ENCODE measurements around the gene SLC34A2. TPM values are rescaled to one million over a fixed set of nuclear protein-coding genes. Genes with fewer than 3 reads are reported as not detected.
"Not testable (repeated sequence)": the region's sequence is repeated elsewhere in the genome, so short reads cannot be mapped to it uniquely, and the experiment has no call there.

The SLC34A2 gene, protein sequence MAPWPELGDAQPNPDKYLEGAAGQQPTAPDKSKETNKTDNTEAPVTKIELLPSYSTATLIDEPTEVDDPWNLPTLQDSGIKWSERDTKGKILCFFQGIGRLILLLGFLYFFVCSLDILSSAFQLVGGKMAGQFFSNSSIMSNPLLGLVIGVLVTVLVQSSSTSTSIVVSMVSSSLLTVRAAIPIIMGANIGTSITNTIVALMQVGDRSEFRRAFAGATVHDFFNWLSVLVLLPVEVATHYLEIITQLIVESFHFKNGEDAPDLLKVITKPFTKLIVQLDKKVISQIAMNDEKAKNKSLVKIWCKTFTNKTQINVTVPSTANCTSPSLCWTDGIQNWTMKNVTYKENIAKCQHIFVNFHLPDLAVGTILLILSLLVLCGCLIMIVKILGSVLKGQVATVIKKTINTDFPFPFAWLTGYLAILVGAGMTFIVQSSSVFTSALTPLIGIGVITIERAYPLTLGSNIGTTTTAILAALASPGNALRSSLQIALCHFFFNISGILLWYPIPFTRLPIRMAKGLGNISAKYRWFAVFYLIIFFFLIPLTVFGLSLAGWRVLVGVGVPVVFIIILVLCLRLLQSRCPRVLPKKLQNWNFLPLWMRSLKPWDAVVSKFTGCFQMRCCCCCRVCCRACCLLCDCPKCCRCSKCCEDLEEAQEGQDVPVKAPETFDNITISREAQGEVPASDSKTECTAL
- total RNA-seq: 0.07 TPM
- long read RNA-seq: 0 reads

DNA sequence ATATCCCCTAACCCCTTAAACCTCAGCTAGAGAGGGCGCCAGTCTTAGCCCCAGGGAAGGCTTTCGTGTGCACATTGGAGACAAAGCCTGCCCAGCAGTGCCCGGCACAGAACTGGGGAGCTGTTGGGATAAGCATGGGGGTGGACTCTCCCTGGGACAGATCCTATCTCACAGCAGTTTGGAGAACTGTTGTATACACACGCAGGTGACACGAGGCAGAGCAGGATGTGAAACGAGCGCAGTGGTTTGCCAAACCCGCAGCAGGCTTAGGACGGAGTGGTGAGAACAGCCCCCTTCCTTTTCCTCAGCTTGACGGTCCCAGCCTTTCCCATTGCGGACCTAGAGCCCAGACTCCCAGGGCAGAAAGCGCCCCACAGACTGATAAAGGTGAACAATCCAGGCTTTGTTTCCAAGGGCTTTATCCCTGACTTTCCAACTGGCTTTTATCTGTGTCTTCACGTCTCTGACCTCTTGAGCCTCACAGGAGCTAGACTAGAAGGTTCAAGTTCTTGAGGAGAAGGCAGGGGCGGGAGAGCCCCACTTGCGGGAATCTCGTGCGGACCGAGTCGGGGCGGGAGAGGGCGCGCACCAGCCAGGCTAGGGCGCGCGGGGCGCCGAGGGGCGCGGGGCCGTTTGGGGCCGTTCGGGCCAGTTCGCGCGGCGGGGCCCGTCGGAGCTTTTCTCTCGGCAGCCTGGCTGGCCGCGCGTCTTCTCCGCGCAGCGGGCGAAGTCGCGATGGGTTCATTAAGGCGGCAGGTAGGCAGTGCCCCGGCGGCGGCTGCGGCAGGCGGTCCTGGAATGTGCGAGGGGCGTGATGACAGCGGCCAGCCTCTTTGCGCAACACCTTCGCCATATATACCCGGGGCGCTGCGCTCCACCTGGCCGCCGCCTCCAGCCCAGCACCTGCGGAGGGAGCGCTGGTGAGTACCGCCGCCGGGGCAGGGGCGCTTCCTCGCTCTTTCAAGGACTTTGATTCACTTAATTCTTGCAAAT lies at the start of gene SLC34A2:
Gene SLC34A2 (plus strand): TSS at position 881 of the 993 bp plus-strand sequence. CDS start 6,650 bp downstream, outside the sequence.
- DNase-seq (no peak), ATAC-seq (no peak)
- intact Hi-C loops (cut with micrococcal nuclease): no loop called here

DNA sequence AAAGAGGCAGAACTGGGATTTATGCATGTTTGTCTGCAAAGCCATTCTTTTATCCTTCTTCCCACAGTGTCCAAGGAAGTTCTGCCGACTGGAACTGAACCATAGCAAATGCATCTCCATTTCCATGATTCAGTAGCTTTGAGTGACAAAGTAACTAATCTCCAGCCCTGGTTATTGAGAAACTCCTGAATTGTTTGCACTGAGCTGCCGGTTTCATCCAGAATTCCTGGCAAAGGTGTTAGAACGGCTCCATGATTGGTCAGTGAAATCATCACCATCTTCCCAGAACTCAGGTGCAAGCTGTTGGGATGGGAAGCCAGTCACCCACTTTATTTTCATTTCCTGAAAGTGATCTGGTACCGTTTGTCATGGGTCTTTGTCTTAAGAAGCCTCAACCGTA lies 47.0 kb upstream of the SLC34A2 start:
- ATAC-seq (no peak), DNase-seq (no peak)
- intact Hi-C loops (cut with micrococcal nuclease): no loop called here

DNA sequence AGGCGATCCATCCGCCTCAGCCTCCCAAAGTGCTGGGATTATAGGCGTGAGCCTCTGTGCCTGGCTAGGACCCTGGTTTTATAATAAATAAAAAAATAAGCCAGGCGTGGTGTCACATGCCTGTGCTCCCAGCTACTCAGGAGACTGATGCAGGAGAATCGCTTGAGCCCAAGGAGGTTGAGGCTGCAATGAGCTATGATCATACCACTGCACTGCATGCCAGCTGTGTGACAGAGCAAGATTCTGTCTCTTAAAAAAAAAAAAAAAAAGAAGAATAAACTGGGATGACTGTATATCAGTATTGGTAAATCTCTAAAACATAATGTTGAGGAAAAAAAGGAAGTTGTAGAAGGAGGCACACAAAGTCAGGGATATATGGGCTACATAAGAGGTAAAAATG lies 45.7 kb upstream of the SLC34A2 start:
- intact Hi-C loops (cut with micrococcal nuclease): no loop called here
- no peak for DNase-seq
- no peak for ATAC-seq

DNA sequence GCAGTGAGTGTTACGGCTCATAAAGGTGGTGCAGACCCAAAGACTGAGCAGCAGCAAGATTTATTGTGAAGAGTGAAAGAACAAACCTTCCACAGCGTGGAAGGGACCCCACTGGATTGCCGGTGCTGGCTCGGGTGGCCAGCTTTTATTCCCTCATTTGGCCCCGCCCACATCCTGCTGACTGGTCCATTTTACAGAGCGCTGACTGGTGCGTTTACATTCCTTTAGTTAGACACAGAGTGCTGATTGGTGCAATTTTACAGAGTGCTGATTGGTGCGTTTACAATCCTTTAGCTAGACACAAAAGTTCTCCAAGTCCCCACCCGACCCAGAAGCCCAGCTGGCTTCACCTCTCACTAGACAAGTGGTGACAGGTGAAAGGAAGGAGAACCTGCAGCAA lies 42.0 kb upstream of the SLC34A2 start:
- ATAC-seq; DNase-seq; intact Hi-C loops (cut with micrococcal nuclease): not testable (repeated sequence)

DNA sequence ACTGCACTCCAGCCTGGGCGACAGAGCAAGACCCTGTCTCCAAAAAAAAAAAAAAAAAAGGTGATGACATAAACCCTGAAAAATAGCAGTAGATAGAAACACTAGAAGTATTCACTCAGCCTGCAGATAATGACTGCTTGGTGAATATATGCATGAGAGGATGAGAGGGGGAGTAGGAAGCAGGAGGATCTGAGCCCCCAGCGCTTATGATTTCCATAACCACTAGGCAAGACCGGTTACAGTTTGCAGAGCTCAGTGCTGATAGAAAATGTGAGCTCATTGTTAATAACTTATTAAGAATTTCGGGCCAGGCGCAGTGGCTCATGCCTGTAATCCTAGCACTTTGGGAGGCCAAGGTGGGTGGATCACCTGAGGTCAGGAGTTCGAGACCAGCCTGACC lies 40.8 kb upstream of the SLC34A2 start:
- no peak for DNase-seq
- intact Hi-C loops (cut with micrococcal nuclease): no loop called here
- ATAC-seq: no peak

DNA sequence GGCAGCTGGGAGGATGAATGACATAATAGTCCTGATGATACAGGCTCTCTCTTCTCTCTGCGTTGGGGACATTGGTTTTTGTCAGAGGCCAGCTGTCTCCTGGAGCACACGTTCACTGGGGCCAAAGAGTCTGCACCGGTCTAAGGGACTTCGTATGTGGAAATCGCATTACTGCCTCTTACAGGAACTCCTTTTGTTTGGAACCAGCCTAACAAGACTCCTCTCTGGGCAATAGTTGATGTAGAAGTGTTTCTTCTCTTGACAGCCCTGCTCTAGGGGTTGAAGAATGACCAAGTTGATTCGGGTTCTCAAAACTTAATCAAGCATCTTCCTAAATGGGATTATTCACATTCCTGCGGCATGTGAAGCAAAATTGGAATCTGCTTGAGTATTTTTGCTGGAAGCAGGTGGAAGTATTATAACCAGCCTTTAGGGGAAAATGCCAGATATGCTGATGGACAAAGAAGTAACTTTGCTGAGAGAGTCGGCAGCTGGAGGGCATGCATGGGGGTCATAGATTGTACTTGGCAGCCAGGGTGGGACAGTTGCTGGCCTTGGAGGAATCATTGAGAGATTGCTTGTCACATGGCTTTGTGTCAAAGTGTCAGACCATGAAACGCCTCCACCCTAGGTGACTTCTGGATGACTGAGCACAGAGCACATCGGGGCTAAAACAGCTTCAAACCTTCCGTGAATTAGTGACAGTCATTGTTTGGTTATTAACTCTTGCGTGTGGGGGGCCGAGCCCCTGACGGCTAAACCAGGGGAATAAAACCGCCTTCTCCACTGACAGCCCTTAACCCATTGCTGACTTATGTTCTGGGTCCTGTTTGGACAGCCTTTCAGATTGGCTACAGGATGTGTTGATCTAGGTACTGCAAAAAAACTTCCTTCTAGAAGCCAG lies 34.4 kb upstream of the SLC34A2 start:
- ATAC-seq (no peak), DNase-seq (no peak)

DNA sequence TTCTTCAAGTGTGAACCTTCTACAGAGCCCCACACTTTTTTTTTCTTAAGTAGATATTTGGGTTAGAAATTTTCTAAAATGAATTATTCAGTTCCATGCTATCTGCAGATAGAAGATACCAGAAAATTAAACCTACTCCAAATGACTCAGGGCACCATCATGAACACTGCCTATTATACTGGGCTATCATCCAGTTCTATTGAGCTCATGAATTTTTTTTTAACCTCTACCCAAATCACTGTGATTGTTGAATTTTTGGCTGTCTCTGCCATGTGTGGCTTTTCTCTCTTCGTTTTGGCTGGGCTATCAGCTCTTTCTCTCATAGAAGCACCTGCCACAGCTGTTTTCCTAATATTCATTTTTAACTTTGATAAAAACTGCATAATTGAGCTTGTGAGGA lies 31.0 kb upstream of the SLC34A2 start:
- intact Hi-C loops (cut with micrococcal nuclease): no loop called here
- DNase-seq (no peak), ATAC-seq (no peak)

More for the DNA sequence above, 34.4 kb upstream of the SLC34A2 start:
- intact Hi-C loops (cut with micrococcal nuclease): no loop called here

DNA sequence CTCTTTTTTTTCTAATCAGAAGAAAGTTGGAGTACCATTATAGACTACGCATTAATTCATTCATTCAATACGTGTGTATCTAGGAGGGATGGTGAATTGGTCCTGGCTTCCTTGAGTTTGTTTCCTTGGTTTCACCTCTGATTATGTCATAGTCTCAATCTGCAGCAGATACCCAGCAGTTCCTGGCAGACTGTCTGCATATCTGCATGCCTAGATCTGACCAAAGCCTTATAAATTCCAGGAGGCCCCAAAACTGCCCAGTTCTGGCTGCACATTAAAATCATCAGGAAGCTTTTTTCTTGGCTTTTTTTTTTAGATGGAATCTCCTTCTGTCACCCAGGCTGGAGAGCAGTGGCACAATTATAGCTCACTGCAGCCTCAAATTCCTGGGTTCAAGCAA lies 27.2 kb upstream of the SLC34A2 start:
- DNase-seq (no peak), ATAC-seq (no peak)
- intact Hi-C loops (cut with micrococcal nuclease): no loop called here

DNA sequence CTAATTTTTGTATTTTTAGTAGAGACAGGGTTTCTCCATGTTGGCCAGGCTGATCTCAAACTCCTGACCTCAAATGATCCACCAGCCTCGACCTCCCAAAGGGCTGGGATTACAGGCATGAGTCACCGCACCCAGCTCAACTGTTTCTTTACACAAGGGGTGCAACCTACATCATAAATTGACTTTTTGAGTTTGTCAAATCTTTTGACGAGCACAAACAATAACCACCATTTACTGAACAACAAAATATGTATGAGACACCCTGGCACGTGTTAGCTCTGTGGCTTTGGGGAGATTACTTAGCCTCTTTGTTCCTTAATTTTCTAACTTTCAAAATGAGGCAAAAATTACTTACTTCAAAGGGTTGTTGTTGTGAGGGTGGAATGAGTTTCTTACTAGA lies 23.5 kb upstream of the SLC34A2 start:
- intact Hi-C loops (cut with micrococcal nuclease): no loop called here
- no peak for ATAC-seq

DNA sequence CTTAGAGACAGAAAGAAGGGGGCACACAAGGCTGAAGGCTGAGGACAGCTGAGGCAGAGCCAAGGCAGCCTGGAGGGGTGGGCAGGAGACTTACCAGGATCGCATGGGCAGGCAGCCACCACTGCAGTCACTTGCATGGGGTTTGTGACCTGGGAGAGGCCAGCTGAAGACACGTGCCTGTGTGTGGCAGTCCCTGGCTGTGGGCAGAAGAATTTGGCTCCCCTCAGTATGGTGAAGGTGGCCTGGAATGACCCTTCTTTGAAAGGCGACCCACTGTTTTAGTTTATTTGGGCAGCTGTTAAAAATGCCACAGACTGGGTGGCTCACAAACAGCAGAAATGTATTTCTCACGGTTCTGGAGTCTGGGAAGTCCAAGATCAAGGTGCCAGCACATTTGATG lies 22.1 kb upstream of the SLC34A2 start:
- DNase-seq (no peak), ATAC-seq (no peak)
- intact Hi-C loops (cut with micrococcal nuclease): no loop called here

More for the DNA sequence above, 23.5 kb upstream of the SLC34A2 start:
- no peak for DNase-seq

DNA sequence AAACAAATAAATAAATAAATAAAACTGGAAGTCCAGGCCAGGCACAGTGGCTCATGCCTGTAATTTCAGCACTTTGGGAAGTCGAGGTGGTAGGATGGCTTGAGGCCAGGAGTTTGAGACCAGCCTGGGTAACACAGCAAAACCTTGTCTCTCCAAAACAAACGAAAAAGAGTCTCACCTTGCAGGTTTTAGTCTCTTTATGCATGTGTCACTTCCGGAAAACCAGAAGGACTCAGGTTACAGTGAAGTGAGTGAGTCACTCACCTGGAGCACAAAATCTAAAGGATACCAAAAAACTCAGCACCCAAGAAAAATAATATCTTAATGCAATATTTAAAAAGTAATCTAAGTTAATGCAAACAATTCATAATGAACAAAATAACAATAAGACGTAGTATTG lies 20.1 kb upstream of the SLC34A2 start:
- intact Hi-C loops (cut with micrococcal nuclease): no loop called here
- DNase-seq (no peak), ATAC-seq (no peak)

DNA sequence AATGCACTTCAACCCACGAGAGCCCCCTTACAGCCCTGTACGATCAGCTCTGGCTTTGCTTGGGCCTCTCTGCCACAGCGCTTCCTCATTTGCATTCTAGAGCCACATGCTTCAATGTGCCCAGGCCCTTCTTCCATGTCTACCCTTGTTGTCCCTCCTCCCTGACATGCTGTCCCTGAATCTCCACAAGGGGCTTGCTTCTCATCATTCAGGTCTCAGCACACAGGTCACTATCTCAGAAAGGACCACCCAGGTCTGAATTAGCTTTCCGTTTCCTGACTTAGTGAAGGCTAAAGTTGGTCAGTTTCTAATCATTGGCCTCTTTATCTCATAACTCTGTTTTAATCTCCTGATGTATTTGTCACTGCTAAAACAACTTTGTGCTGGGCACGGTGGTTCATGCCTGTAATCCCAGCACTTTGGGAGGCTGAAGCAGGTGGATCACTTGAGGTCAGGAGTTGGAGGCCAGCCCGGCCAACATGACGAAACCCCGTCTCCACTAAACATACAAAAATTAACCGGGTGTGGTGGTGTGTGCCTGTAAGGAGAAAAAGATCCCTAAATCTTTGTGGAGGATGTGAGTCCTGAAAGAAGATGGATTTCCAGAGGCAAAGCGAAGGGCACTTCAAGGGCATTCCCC lies 17.9 kb upstream of the SLC34A2 start:
- intact Hi-C loops (cut with micrococcal nuclease): no loop called here
- no peak for ATAC-seq
- DNase-seq: no peak

DNA sequence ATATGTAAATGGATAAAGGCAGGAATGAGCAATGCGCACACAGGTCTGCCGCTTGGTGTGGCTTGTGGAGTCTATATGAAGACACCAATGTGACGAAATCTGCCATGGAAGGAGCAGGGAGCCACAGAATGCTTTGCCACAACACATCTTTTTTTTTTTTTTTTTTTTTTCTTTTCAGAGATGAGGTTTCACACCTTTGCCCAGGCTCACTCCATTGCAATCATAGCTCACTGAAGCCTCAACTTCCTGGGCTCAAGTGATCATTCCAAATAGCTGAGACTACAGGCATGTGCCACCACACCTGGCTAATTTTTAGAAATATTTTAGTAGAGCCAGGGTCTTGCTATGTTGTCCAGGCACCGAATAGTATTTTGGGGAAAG lies 17.4 kb upstream of the SLC34A2 start:
- intact Hi-C loops (cut with micrococcal nuclease): no loop called here
- DNase-seq (no peak), ATAC-seq (no peak)

DNA sequence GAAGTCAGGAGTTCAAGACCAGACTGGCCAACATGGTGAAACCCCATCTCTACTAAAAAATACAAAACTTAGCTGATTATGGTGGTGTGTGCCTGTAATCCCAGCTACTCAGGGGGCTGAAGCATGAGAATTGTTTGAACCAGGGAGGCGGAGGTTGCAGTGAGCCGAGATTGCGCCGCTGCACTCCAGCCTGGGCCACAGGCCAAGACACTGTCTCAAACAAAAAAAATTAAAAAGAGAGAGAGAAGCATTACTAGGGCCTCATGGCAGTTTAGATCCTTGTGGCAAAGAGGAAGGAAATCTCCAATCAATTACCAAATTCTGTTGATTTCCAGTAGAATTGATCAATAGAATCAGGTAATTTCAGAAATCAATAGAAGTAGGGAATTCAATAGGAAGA lies 16.8 kb upstream of the SLC34A2 start:
- DNase-seq (no peak), ATAC-seq (no peak)
- intact Hi-C loops (cut with micrococcal nuclease): no loop called here

DNA sequence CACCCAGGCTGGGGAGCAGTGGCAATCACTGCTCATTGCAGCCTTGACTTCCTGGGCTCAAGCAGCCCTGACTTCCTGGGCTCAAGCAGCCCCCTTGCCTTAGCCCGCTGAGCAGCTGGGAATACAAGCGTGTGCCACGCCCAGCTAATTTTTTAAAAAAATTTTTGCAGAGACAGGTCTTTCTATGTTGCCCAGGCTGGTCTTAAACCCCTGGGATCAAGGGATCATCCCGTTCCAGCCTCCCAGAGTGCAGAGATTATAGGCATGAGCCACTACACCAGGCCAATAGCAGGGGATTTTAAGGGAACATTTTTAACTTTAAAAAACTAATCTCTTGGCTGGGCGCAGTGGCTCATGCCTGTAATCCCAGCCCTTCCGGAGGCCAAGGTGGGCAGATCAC lies 5.3 kb upstream of the SLC34A2 start:
- no peak for ATAC-seq
- no peak for DNase-seq
- intact Hi-C loops (cut with micrococcal nuclease): no loop called here

DNA sequence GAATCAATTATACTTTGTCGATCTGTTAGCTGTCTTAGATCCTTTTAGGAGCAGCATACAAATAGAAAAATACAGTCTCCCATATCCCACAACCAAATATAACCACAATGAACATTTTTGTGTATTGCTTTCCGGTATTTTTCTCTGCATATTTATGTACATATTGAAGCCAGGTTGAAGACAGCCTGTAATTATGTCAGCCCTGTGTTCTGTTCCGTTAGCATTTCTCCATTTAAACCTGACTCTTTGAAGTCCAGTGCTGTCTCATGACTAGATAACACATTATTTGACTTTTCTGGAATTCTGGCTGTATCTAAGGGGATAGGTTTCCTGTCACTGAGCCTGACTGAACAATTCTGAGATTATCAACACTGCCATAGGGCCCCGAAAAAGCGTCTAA lies 4.0 kb upstream of the SLC34A2 start:
- no peak for DNase-seq
- intact Hi-C loops (cut with micrococcal nuclease): no loop called here
- ATAC-seq: no peak

DNA sequence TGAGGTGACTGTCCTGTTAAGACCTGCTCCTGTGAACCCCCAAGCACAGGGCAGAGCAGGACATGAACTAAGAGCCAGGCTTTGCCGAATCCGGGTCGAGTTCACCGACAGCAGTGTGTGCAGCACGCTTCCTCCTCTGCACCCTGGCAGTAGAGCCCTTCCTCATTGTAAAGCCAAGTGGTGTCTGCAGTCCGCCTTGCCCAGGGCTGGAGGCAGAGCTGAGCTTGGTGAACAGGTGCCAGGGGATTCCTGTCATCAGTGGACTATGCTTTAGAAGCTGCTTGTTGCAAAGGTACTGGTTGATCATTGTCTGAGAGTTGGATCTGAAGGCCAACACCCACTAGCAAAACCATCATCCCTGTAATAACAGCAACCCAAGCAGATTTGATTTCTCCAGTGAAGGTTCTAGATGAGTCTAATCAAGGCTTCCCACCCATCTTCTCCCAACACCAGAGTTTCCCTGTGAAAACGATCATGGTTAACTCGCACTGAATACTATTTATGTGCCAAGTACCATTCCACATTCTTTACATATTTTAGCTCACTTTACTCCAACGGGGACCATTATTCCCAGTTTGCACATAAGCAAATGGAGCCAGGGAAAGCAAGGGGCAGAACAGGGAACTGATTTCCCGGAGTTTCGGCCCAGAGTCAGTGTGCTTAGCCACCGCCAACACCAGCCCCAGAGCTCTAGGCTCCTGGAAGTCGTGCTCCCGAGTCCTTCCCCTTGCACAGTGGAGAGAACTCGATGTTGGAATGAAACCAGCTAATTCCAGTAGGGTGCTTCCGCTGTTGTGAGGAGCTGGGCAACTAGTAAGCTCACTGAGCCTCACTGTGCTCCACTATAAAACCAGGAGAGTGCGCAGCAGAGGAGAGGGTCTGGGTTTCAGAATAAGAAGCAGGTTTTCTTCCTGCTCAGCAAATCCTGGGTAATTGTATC lies 1.4 kb upstream of the SLC34A2 start:
- DNase-seq: no peak
- intact Hi-C loops (cut with micrococcal nuclease): no loop called here
- ATAC-seq: no peak
